ENCODE data around the gene CDH4. TPM values are rescaled to one million over a fixed set of nuclear protein-coding genes. Genes with fewer than 3 reads are reported as not detected.
A peak's percentile ranks its signal among the peaks of the same experiment; 100 is the strongest.

CDH4 gene
- total and polyA plus RNA-seq, 2 of the 8 experiments (the other 6 are each of a cell fraction or from before 2014, with no cell fraction given) = 4.3 to 7.9 TPM

GRCh38 chr20:61308477-61308774, 56.4 kb downstream of the CDH4 start:
- H3K4me3 ChIP-seq (ENCODE audit: extremely low read depth in 1 of 4, insufficient read depth in 2 of 4, low read depth in 3 of 4, low read length in 4 of 4) = no peak overlapping the region
- peaks cover 0 to 16% of the 10 kb centered on the region in 2 experiments for H4K20me1 ChIP-seq (replicated peaks in 1 of 2; ENCODE audit: control insufficient read depth in 1 of 2, insufficient read depth in 2 of 2, low read length in 2 of 2)
- H3K79me2 ChIP-seq (ENCODE audit: control insufficient read depth in 1 of 2, insufficient read depth in 2 of 2, low read length in 2 of 2) = peaks cover 0 to 5% of the 10 kb centered on the region in 2 experiments; a peak in 1 of 4 replicates
- no peaks in the 10 kb centered on the region for H3K36me3 ChIP-seq (ENCODE audit: control insufficient read depth in 2 of 4, insufficient read depth in 4 of 4, low read length in 3 of 4)
- peaks cover 7 to 22% (median 19%) of the 10 kb centered on the region in 4 experiments for H3K4me1 ChIP-seq (replicated peaks in 1 of 4; ENCODE audit: control insufficient read depth in 3 of 4, insufficient read depth in 4 of 4, low read length in 3 of 4)
- no peak overlapping the region for H2BK120ac ChIP-seq (replicated peaks; ENCODE audit: low read depth, low read length)
- no peak overlapping the region for H4K5ac ChIP-seq (ENCODE audit: insufficient read length, low read depth, low read length)
- H4K91ac ChIP-seq (replicated peaks; ENCODE audit: insufficient read length, low read length) = peak overlapping the region; percentile 17
- H2AFZ ChIP-seq (ENCODE audit: low read length) = no peak overlapping the region
- H3K4me2 ChIP-seq (ENCODE audit: insufficient read depth in 1 of 2, low read depth in 2 of 2, low read length in 2 of 2) = no peak overlapping the region
- H3K4ac ChIP-seq (replicated peaks; ENCODE audit: insufficient read length, low read depth, low read length) = peak overlapping the region; percentile 23
- 79% methylated on average over 2 of the region's 2 CpGs; no CpG with 5 or more reads in 1 of the 2 experiments for WGBS, 2 experiments (ENCODE audit: extremely low coverage in 1 of 2, insufficient coverage in 1 of 2, insufficient read length in 1 of 2, insufficient replicate concordance in 2 of 2, low coverage in 1 of 2, low lambda C conversion rate in 2 of 2, missing lambda C conversion rate in 1 of 2)
- no peak overlapping the region for H2AK5ac ChIP-seq (ENCODE audit: low read depth, low read length)
- H3K18ac ChIP-seq (ENCODE audit: extremely low read depth, low read length) = no peak overlapping the region
- no peak overlapping the region for H3K14ac ChIP-seq (ENCODE audit: insufficient read length)
- H3K9ac ChIP-seq (replicated peaks in 1 of 4; ENCODE audit: extremely low read depth in 1 of 4, low read depth in 3 of 4, low read length in 3 of 4) = no peak overlapping the region
- H2BK12ac ChIP-seq (ENCODE audit: low read depth, low read length) = no peak overlapping the region
- peaks cover 0 to 2% (median 0%) of the 10 kb centered on the region in 4 experiments; a peak in 3 of 7 replicates for H3K27me3 ChIP-seq (replicated peaks in 1 of 4; ENCODE audit: control insufficient read depth in 3 of 4, extremely low read depth in 1 of 4, insufficient read depth in 3 of 4, low read length in 3 of 4)
- no peak overlapping the region for H3K56ac ChIP-seq (replicated peaks; ENCODE audit: insufficient read length, low read depth, low read length)
- CTCF ChIA-PET (ENCODE audit: partially characterized antibody) = interaction anchor here (0.9 to 1.0 kb wide), 2 partner anchors 13 to 21 kb away, joined by 3 read pairs; no protein-coding TSS in a partner anchor
- H2BK15ac ChIP-seq (ENCODE audit: low read length) = no peak overlapping the region
- H3K23ac ChIP-seq (ENCODE audit: insufficient read length) = no peak overlapping the region
- H2BK20ac ChIP-seq (ENCODE audit: low read length) = no peak overlapping the region
- H4K8ac ChIP-seq (ENCODE audit: extremely low read depth, insufficient read depth, low read length) = no peak overlapping the region
- no peaks in the 10 kb centered on the region for H3K9me3 ChIP-seq (ENCODE audit: insufficient read depth in 2 of 2, low read depth in 1 of 2, low read length in 1 of 2)
- no peak overlapping the region for H2BK5ac ChIP-seq (ENCODE audit: low read depth, low read length)
- no peak for FAIRE-seq
- H3K23me2 ChIP-seq (ENCODE audit: low read depth, low read length) = peaks cover 8% of the 10 kb centered on the region
- no peak overlapping the region for H3K27ac ChIP-seq (ENCODE audit: low read depth, low read length)
- POLR2A ChIA-PET (ENCODE audit: partially characterized antibody) = no interaction called here
- peaks cover 7% of the 10 kb centered on the region for H3K79me1 ChIP-seq (ENCODE audit: low read depth, low read length)
- DNase-seq (ENCODE audit: low read depth in 1 of 2, low spot score in 2 of 2) = no peak
- TF ChIP-seq, protein P1, sequence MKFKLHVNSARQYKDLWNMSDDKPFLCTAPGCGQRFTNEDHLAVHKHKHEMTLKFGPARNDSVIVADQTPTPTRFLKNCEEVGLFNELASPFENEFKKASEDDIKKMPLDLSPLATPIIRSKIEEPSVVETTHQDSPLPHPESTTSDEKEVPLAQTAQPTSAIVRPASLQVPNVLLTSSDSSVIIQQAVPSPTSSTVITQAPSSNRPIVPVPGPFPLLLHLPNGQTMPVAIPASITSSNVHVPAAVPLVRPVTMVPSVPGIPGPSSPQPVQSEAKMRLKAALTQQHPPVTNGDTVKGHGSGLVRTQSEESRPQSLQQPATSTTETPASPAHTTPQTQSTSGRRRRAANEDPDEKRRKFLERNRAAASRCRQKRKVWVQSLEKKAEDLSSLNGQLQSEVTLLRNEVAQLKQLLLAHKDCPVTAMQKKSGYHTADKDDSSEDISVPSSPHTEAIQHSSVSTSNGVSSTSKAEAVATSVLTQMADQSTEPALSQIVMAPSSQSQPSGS (IDR thresholded peaks at IDR 0.05; ENCODE audit: low read length) = no peak
- TF ChIP-seq POLR2A (IDR thresholded peaks at IDR 0.05; ENCODE audit: control extremely low read depth in 1 of 2, low read depth in 2 of 2, low read length in 2 of 2) (no peak), GTF2F1 (IDR thresholded peaks at IDR 0.05; ENCODE audit: borderline replicate concordance, low read depth, low read length) (no peak), POLR2AphosphoS5 (IDR thresholded peaks at IDR 0.05; ENCODE audit: low read depth, low read length) (no peak), EZH2 (IDR thresholded peaks at IDR 0.05; ENCODE audit: low read depth, low read length, severe bottlenecking) (no peak), NRF1 (IDR thresholded peaks at IDR 0.05; ENCODE audit: low read depth, low read length) (no peak), USF2 (IDR thresholded peaks at IDR 0.05; ENCODE audit: low read length) (no peak), CBX5 (IDR thresholded peaks at IDR 0.05; ENCODE audit: low read depth, low read length) (no peak), POU5F1 (IDR thresholded peaks at IDR 0.05; ENCODE audit: low read depth, low read length) (no peak), CREB1 (IDR thresholded peaks at IDR 0.05) (no peak), SP2 (IDR thresholded peaks at IDR 0.05; ENCODE audit: low read length) (no peak), ATF3 (IDR thresholded peaks at IDR 0.05; ENCODE audit: insufficient read depth, low read depth, low read length) (no peak)

Measured in H1 (cell line).